Adipocyte (in vitro differentiated cells): ENCODE data around the gene TLDC2.
"Not testable (repeated sequence)": the region's sequence is repeated elsewhere in the genome, so short reads cannot be mapped to it uniquely, and the experiment has no call there.

Experiments used
- DNase-seq: peaks from one replicate; pipeline ENCODE4 v3.0.0-alpha.2; 2015; ENCODE audit warnings: low read depth
- H3K27me3 ChIP-seq: replicated peaks from 2 replicates; pipeline ENCODE4 v1.7.0; 2013; ENCODE audit warnings: mild to moderate bottlenecking, low read length, moderate library complexity; ENCODE audit not compliant: control insufficient read depth, insufficient read depth
- H3K36me3 ChIP-seq: 2 replicates; pipeline ENCODE4 v1.7.0; 2013; ENCODE audit warnings: low read length, mild to moderate bottlenecking, moderate library complexity; ENCODE audit not compliant: control insufficient read depth, insufficient read depth, severe bottlenecking
- H3K4me1 ChIP-seq: 2 replicates; pipeline ENCODE4 v1.7.0; 2013; ENCODE audit warnings: mild to moderate bottlenecking, low read length, moderate library complexity; ENCODE audit not compliant: control insufficient read depth, insufficient read depth
- H3K4me3 ChIP-seq: 2 replicates; pipeline ENCODE4 v1.7.0; 2013; ENCODE audit warnings: mild to moderate bottlenecking, low read length, moderate library complexity
- H3K9ac ChIP-seq: 2 replicates; pipeline ENCODE4 v1.7.0; 2013; ENCODE audit warnings: mild to moderate bottlenecking, low read length, moderate library complexity
- H3K9me3 ChIP-seq: 2 replicates; pipeline ENCODE4 v1.7.0; 2013; ENCODE audit warnings: mild to moderate bottlenecking, low read length, moderate library complexity; ENCODE audit not compliant: control insufficient read depth

The TLDC2 gene

GRCh38 chr20:36838376-36838775 is 37.6 kb upstream of the TLDC2 start:
- not testable (repeated sequence) for H3K9me3 ChIP-seq, H3K36me3 ChIP-seq

GRCh38 chr20:36839150-36839549 is 36.8 kb upstream of the TLDC2 start:
- Histone ChIP-seq H3K9me3 (no peaks in the 10 kb centered on the region), H3K27me3 (no peaks in the 10 kb centered on the region), H3K4me1 (peaks cover 17% of the 10 kb centered on the region), H3K36me3 (peaks cover 6% of the 10 kb centered on the region), H3K4me3 (no peak overlapping the region), H3K9ac (no peak overlapping the region)
- no peak for DNase-seq

More at GRCh38 chr20:36838376-36838775, 37.6 kb upstream of the TLDC2 start:
- H3K27me3 ChIP-seq, DNase-seq, H3K9ac ChIP-seq, H3K4me3 ChIP-seq: not testable (repeated sequence)
- H3K4me1 ChIP-seq, result peaks cover 19% of the 10 kb centered on the region

GRCh38 chr20:36841030-36841429 is 34.9 kb upstream of the TLDC2 start:
- DNase-seq, H3K4me3 ChIP-seq, H3K27me3 ChIP-seq, H3K9me3 ChIP-seq, H3K36me3 ChIP-seq, H3K9ac ChIP-seq: not testable (repeated sequence)
- peaks cover 22% of the 10 kb centered on the region for H3K4me1 ChIP-seq

- Histone ChIP-seq H3K9me3 (no peaks in the 10 kb centered on the region), H3K4me1 (peaks cover 56% of the 10 kb centered on the region), H3K36me3 (no peaks in the 10 kb centered on the region), H3K27me3 (no peaks in the 10 kb centered on the region), H3K4me3 (no peak overlapping the region), H3K9ac (peak overlapping the region; percentile 58)
- no peak for DNase-seq
Measured at GRCh38 chr20:36845288-36845971, 30.5 kb upstream of the TLDC2 start.

GRCh38 chr20:36847009-36847709 is 28.8 kb upstream of the TLDC2 start:
- no peak for DNase-seq
- Histone ChIP-seq H3K9ac (peak overlapping the region; percentile 56), H3K27me3 (no peaks in the 10 kb centered on the region), H3K4me1 (peaks cover 60% of the 10 kb centered on the region), H3K4me3 (peak overlapping the region; percentile 55), H3K36me3 (no peaks in the 10 kb centered on the region), H3K9me3 (no peaks in the 10 kb centered on the region)

- peak overlapping the region; percentile 25 for H3K4me3 ChIP-seq
- H3K9me3 ChIP-seq, result no peaks in the 10 kb centered on the region
- H3K36me3 ChIP-seq, result no peaks in the 10 kb centered on the region
- H3K9ac ChIP-seq, result peak overlapping the region; percentile 56
- H3K27me3 ChIP-seq, result no peaks in the 10 kb centered on the region
- peaks cover 65% of the 10 kb centered on the region for H3K4me1 ChIP-seq
- peak; percentile 15 for DNase-seq
Measured at GRCh38 chr20:36847710-36848040, 28.3 kb upstream of the TLDC2 start.

GRCh38 chr20:36848078-36848660 is 27.8 kb upstream of the TLDC2 start:
- Histone ChIP-seq H3K9me3 (no peaks in the 10 kb centered on the region), H3K9ac (peak overlapping the region; percentile 60), H3K27me3 (no peaks in the 10 kb centered on the region), H3K4me1 (peaks cover 60% of the 10 kb centered on the region), H3K4me3 (peak overlapping the region; percentile 25), H3K36me3 (no peaks in the 10 kb centered on the region)
- DNase-seq, result peak; percentile 69

- H3K4me1 ChIP-seq, result peaks cover 56% of the 10 kb centered on the region
- no peak for DNase-seq
- no peaks in the 10 kb centered on the region for H3K36me3 ChIP-seq
- no peaks in the 10 kb centered on the region for H3K9me3 ChIP-seq
- peak overlapping the region; percentile 25 for H3K4me3 ChIP-seq
- no peaks in the 10 kb centered on the region for H3K27me3 ChIP-seq
- peak overlapping the region; percentile 60 for H3K9ac ChIP-seq
Measured at GRCh38 chr20:36848677-36849076, 27.3 kb upstream of the TLDC2 start.

- Histone ChIP-seq H3K9me3 (no peaks in the 10 kb centered on the region), H3K4me1 (peaks cover 62% of the 10 kb centered on the region), H3K4me3 (no peak overlapping the region), H3K36me3 (no peaks in the 10 kb centered on the region), H3K9ac (no peak overlapping the region), H3K27me3 (no peaks in the 10 kb centered on the region)
- DNase-seq, result no peak
Measured at GRCh38 chr20:36849333-36850065, 26.4 kb upstream of the TLDC2 start.

GRCh38 chr20:36850759-36851158 is 25.2 kb upstream of the TLDC2 start:
- H3K9ac ChIP-seq, result no peak overlapping the region
- no peaks in the 10 kb centered on the region for H3K9me3 ChIP-seq
- no peaks in the 10 kb centered on the region for H3K36me3 ChIP-seq
- peaks cover 62% of the 10 kb centered on the region for H3K4me1 ChIP-seq
- no peaks in the 10 kb centered on the region for H3K27me3 ChIP-seq
- no peak overlapping the region for H3K4me3 ChIP-seq
- no peak for DNase-seq

- peaks cover 62% of the 10 kb centered on the region for H3K4me1 ChIP-seq
- peak overlapping the region; percentile 57 for H3K9ac ChIP-seq
- H3K4me3 ChIP-seq, result no peak overlapping the region
- H3K9me3 ChIP-seq, result no peaks in the 10 kb centered on the region
- DNase-seq, result no peak
- no peaks in the 10 kb centered on the region for H3K36me3 ChIP-seq
- no peaks in the 10 kb centered on the region for H3K27me3 ChIP-seq
Measured at GRCh38 chr20:36851490-36851889, 24.4 kb upstream of the TLDC2 start.
